ENCODE results near the gene NTHL1.

NTHL1 gene

GRCh38 chr16:2001035-2001434 is 46.6 kb downstream of the NTHL1 start:
- Histone ChIP-seq H3K4me3 (no peak overlapping the region), H3K27ac (no peak overlapping the region)
- TF ChIP-seq CTCF (IDR thresholded peaks at IDR 0.05) = no peak
- DNase-seq (ENCODE audit: low spot score) = no peak

GRCh38 chr16:1999866-2000514 is 47.6 kb downstream of the NTHL1 start:
- Histone ChIP-seq H3K4me3 (no peak overlapping the region), H3K27ac (no peak overlapping the region)
- no peak for TF ChIP-seq CTCF (IDR thresholded peaks at IDR 0.05)
- no peak for DNase-seq (ENCODE audit: low spot score)

- H3K4me3 ChIP-seq = no peak overlapping the region
- DNase-seq (ENCODE audit: low spot score) = no peak
- H3K27ac ChIP-seq = no peak overlapping the region
- no peak for TF ChIP-seq CTCF (IDR thresholded peaks at IDR 0.05)
These were observed 48.5 kb downstream of the NTHL1 start for GRCh38 chr16:1998852-1999801.

- no peak for TF ChIP-seq CTCF (IDR thresholded peaks at IDR 0.05)
- DNase-seq (ENCODE audit: low spot score) = no peak
- Histone ChIP-seq H3K4me3 (no peak overlapping the region), H3K27ac (peak overlapping the region in 1 of 2 donors; percentile 16)
These were observed 49.2 kb downstream of the NTHL1 start for GRCh38 chr16:1998360-1998835.

- H3K27ac ChIP-seq = peak overlapping the region in 1 of 2 donors; percentile 16
- no peak for TF ChIP-seq CTCF (IDR thresholded peaks at IDR 0.05)
- no peak overlapping the region for H3K4me3 ChIP-seq
- DNase-seq (ENCODE audit: low spot score) = no peak
These were observed 49.9 kb downstream of the NTHL1 start for GRCh38 chr16:1997494-1998359.

GRCh38 chr16:1993731-1994131 is 53.9 kb downstream of the NTHL1 start:
- no peak for TF ChIP-seq CTCF (IDR thresholded peaks at IDR 0.05)
- Histone ChIP-seq H3K4me3 (no peak overlapping the region), H3K27ac (no peak overlapping the region)
- no peak for DNase-seq (ENCODE audit: low spot score)
